ENCODE data around the gene DNASE2B.
A peak's percentile ranks its signal among the peaks of the same experiment; 100 is the strongest.

The DNASE2B gene

GRCh38 chr1:84426376-84426775 is 28.1 kb downstream of the DNASE2B start:
- Histone ChIP-seq H3F3A (ENCODE audit: insufficient read depth, low read length) (no peaks in the 10 kb centered on the region), H3K27ac (ENCODE audit: low read depth, low read length, poor library complexity, severe bottlenecking) (no peak overlapping the region), H3K4me1 (ENCODE audit: insufficient read depth, low read length, severe bottlenecking) (peaks cover 6% of the 10 kb centered on the region), H3K4me3 (ENCODE audit: low read depth, low read length, poor library complexity, severe bottlenecking) (no peak overlapping the region), H3K27me3 (ENCODE audit: insufficient read depth, low read length) (no peaks in the 10 kb centered on the region), H3K9me2 (ENCODE audit: low read depth, low read length) (no peaks in the 10 kb centered on the region), H2AFZ (ENCODE audit: low read length) (no peak overlapping the region; the same call in 1 of the 2 replicates), H3K9me3 (ENCODE audit: low read length) (peaks cover 14% of the 10 kb centered on the region), H3K4me2 (ENCODE audit: low read length) (no peak overlapping the region), H3K79me2 (ENCODE audit: insufficient read depth, low read length) (no peaks in the 10 kb centered on the region), H4K20me1 (ENCODE audit: insufficient read depth, low read length) (no peaks in the 10 kb centered on the region), H3K36me3 (ENCODE audit: insufficient read depth, low read length) (no peaks in the 10 kb centered on the region), H3K9ac (ENCODE audit: low read length) (no peak overlapping the region)
- TF ChIP-seq CTCF (IDR thresholded peaks at IDR 0.05; ENCODE audit: low read length) (no peak), EZH2 (IDR thresholded peaks at IDR 0.05; ENCODE audit: borderline replicate concordance, low read length) (no peak)

GRCh38 chr1:84427250-84428188 is 29.2 kb downstream of the DNASE2B start:
- Histone ChIP-seq H3K36me3 (ENCODE audit: insufficient read depth, low read length) (no peaks in the 10 kb centered on the region), H3K4me3 (ENCODE audit: low read depth, low read length, poor library complexity, severe bottlenecking) (no peak overlapping the region), H3K4me1 (ENCODE audit: insufficient read depth, low read length, severe bottlenecking) (peaks cover 6% of the 10 kb centered on the region), H3K4me2 (ENCODE audit: low read length) (no peak overlapping the region), H3K27ac (ENCODE audit: low read depth, low read length, poor library complexity, severe bottlenecking) (no peak overlapping the region), H3K9me3 (ENCODE audit: low read length) (peaks cover 14% of the 10 kb centered on the region), H2AFZ (ENCODE audit: low read length) (peak overlapping the region; percentile 37; the same call in 1 of the 2 replicates), H3K9ac (ENCODE audit: low read length) (no peak overlapping the region), H3K79me2 (ENCODE audit: insufficient read depth, low read length) (no peaks in the 10 kb centered on the region), H3F3A (ENCODE audit: insufficient read depth, low read length) (no peaks in the 10 kb centered on the region), H3K27me3 (ENCODE audit: insufficient read depth, low read length) (no peaks in the 10 kb centered on the region), H4K20me1 (ENCODE audit: insufficient read depth, low read length) (no peaks in the 10 kb centered on the region), H3K9me2 (ENCODE audit: low read depth, low read length) (no peaks in the 10 kb centered on the region)
- TF ChIP-seq EZH2 (IDR thresholded peaks at IDR 0.05; ENCODE audit: borderline replicate concordance, low read length) (no peak), CTCF (IDR thresholded peaks at IDR 0.05; ENCODE audit: low read length) (no peak)

DNA sequence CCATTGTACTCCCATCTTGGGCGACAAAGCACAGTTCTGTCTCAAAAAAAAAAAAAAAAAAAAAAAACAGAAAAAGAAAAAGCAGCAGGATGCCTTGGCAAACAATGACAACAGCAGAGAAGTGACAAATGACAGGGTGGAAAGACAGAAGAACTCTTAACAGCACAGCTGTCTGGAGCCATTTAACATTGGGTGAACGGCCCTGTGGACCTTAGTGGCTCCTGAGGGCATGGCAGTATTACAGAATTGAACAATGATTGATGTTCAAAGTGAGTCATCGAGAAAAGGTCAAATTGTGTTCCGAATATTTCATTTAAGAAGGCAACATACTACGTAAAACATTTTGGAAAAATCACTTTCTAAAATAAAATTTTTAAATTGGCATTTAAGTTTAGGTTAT is 30.0 kb downstream of the DNASE2B start:
- H3F3A ChIP-seq (ENCODE audit: insufficient read depth, low read length), result no peaks in the 10 kb centered on the region
- TF ChIP-seq EZH2 (IDR thresholded peaks at IDR 0.05; ENCODE audit: borderline replicate concordance, low read length) (no peak), CTCF (IDR thresholded peaks at IDR 0.05; ENCODE audit: low read length) (no peak)
- no peak overlapping the region for H3K27ac ChIP-seq (ENCODE audit: low read depth, low read length, poor library complexity, severe bottlenecking)
- no peak overlapping the region for H2AFZ ChIP-seq (ENCODE audit: low read length)
- H3K4me1 ChIP-seq (ENCODE audit: insufficient read depth, low read length, severe bottlenecking), result peaks cover 11% of the 10 kb centered on the region
- no peaks in the 10 kb centered on the region for H4K20me1 ChIP-seq (ENCODE audit: insufficient read depth, low read length)
- peaks cover 14% of the 10 kb centered on the region for H3K9me3 ChIP-seq (ENCODE audit: low read length)
- H3K36me3 ChIP-seq (ENCODE audit: insufficient read depth, low read length), result no peaks in the 10 kb centered on the region
- H3K4me2 ChIP-seq (ENCODE audit: low read length), result no peak overlapping the region
- no peaks in the 10 kb centered on the region for H3K9me2 ChIP-seq (ENCODE audit: low read depth, low read length)
- H3K4me3 ChIP-seq (ENCODE audit: low read depth, low read length, poor library complexity, severe bottlenecking), result no peak overlapping the region
- no peaks in the 10 kb centered on the region for H3K27me3 ChIP-seq (ENCODE audit: insufficient read depth, low read length)
- H3K79me2 ChIP-seq (ENCODE audit: insufficient read depth, low read length), result no peaks in the 10 kb centered on the region
- no peak overlapping the region for H3K9ac ChIP-seq (ENCODE audit: low read length)

All from OCI-LY1 (cell line).